Suppressor macrophage treated with lipopolysaccharide for 4 hours (primary cell): Measurements from ENCODE around the gene MTIF2.
"Not testable (repeated sequence)": the region's sequence is repeated elsewhere in the genome, so short reads cannot be mapped to it uniquely, and the experiment has no call there.

Experiments
- DNase-seq: peaks from one replicate; pipeline ENCODE4 v3.0.0-alpha.2; 2020

MTIF2 gene

DNA sequence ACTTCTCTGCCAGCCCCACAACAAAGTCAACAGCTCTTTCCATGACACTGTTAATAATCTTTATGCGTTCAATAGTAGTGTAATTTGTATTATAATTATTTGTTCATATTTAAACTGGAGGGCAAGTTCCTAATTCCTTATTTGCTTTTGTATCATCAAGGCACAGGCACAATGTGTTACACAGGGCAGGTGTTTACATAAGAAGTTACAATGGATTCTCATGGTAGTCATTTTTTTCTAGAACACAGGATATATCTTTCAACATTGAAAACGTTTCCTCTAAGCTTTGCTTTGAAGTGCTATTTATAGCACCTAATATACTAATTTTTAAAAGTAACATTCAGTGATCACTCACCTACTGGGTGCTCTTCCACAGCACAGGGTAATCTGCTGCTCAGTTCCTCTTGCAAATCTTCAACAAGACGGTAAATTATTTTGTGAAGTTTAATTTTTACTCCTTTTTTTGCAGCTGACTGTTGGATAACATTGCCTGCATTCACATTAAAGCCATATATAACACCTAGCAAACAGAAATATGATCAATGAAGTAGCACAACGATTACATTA, 29.3 kb downstream of the MTIF2 start:
- DNase-seq, result no peak

DNA sequence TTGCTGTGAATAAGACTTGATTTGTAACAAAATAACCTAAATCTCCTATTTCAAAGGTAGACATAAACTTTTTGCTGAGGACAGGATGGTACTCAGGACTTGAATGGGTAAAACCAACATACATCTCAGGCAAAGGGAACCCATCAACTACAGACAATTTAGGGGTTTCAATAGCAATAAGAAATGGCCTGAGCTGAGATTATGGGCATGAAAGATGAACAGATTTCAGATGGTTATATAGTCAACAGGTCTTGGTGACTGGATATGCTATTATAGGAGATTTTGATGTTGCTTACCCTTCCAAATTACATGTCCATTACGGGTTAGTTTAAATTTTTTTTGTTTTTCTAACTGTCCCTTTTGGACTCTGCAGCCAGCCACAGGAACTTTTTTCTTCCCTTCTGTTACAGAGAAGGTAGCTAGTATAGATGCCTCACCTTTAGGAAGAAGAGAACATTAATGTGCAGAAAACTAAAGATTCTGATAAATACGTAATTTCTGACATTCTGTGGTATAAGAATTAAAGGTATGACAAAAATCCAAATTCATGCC, 32.0 kb downstream of the MTIF2 start:
- no peak for DNase-seq

- DNase-seq, result no peak
Measured at GRCh38 chr2:55235724-55236538, 33.1 kb downstream of the MTIF2 start.

GRCh38 chr2:55233658-55233940, 35.4 kb downstream of the MTIF2 start:
- DNase-seq, result no peak

DNA sequence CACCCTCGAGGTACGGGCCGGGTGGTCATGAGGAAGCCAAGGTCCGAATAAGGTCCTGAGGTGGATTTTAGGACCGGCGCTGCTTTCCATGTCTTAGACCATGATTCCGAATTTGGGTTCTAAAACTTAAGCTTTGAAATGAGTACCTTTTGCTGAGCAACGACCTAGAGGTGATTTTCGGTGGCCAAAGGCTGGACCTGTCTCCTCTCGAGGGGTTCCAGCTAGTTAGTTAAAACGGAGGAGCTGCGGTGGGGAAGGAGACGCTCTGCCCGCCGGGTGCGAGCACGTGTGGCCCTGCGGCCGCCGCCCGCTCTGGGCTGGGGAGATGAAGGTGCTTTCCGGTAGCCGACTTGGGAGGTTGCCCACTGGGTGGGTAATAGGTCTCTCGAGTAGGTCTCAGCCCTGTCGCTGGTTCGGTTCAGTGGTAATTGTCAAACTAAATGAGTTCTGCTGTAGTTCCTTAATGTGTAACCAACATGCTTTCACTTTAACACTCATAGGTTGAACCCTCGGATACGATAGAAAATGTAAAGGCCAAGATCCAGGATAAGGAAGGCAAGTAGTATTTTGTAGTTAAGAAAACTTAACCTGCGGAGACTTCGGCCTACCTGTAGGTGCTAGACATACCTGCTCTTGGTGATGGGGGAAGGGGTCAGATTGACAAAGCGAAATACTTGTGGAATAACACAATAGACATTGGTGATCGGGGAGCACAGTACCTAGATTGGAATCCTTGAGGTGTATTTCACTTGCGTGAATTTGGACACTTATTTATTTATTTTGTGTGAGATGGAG, 36.0 kb downstream of the MTIF2 start:
- peak; percentile 42 for DNase-seq

DNA sequence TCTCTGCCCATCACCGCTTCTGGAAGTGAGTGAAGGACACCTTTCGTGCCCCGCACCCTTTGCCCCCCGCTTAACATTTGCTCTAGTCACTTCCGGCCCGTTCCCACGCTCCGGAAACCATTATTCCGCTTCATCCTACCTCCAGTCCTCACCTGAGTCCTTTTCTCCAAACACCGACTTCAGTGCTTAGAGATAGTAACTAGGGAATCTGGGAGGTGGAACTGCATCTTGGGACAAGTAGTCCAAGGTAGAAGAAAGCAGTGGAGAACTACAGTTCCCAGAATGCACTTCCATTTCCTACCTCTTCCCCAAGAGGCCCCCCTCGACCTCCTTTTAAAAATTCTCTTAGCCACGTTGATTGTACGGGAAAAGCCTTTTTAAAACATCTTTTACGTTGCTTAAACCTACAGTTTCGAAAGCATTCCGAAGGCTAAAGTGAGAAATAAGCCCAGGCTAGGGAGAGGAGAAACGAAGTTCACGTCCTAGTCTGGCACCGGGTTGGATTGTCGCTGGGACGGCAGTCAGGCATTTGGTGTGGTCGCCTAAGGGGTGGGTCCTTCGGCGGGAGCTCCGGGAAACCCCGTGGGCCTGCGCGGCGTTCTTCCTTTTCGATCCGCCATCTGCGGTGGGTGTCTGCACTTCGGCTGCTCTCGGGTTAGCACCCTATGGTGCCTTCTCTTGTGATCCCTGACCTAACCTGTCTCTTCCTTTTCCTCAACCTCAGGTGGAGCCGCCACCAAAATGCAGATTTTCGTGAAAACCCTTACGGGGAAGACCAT, 36.8 kb downstream of the MTIF2 start, which contains the start of the genes CLHC1 and RPS27A:
TSS of gene CLHC1 (minus strand) at position 210 of the 779 bp plus-strand sequence. CDS start 9,882 bp downstream, outside the sequence.
TSS of gene RPS27A (plus strand) at position 605 of the 779 bp plus-strand sequence. CDS start at position 742, 137 bp downstream.
- DNase-seq, result peak; percentile 91

GRCh38 chr2:55231546-55232083, 37.4 kb downstream of the MTIF2 start:
- DNase-seq, result peak; percentile 20

DNA sequence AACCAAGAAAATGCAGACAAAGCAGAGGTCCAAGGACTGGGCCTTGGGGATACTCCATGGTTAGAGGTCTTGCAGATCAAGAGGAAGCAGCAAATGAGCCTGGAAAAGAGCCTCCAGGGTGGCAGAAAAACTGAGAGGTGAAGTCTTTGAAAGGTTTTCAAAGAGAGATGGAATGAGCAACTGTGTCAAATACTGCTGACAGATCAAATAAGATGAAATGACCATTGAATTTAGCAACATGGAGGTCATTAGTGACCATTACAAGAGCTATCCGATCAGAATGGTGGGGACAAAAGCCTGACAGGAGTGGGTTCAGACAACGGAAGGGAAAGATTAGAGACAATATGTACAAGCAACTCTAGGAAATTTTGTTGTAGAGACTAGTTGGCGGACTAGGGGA, 38.5 kb downstream of the MTIF2 start:
- DNase-seq, result no peak

GRCh38 chr2:55229221-55229620, 39.8 kb downstream of the MTIF2 start:
- DNase-seq, result no peak

DNA sequence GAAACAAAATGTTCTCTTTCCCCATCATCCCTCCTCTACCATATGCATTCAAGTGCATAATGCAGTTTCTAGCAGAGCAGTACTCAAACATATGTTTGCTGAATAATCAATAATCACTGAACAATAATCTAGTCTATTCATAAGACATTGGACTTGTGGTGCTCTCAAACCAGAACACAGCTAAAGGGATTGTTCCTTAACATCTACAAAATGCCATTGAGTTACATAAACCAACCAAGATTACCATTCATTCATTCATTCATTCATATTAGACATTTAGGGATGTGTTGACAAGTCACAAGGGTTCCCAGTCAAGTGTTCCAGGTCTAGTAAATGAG, 40.8 kb downstream of the MTIF2 start:
- no peak for DNase-seq

DNA sequence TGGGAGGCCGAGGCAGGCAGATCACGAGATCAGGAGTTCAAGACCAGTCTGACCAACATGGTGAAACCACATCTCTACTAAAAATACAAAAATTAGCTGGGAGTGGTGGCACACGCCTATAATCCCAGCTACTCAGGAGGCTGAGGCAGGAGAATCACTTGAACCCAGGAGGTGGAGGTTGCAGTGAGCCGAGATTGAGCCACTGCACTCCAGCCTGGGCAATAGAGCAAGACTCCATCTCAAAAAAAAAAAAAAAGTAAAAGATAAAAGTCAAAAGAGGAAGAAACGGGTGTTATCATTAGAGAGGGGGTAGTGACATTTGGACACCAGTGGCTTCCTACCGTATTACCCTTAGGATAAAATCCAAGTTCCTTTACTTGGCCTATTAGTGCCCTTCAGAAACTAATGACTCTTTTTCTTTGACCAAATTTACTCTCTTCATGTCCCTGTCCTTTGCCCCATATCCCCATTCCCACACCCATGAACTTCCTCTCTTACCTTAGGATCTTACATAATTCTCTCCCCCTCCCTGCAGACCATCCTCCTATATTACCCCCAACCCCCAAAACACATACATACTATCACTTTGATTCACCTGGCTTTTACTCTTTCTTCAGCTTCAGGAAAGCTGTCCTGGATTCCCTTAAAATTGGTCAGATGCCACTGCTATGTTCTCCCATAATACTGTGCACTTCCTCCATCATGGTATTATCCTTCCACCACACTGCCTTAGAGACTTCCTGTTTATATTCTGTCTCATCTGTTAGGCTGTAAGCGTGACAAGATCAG, 41.4 kb downstream of the MTIF2 start:
- peak; percentile 56 for DNase-seq

GRCh38 chr2:55225481-55226020, 43.5 kb downstream of the MTIF2 start:
- DNase-seq, result no peak

- DNase-seq, result no peak
Measured at GRCh38 chr2:55224761-55225261, 44.2 kb downstream of the MTIF2 start.

DNA sequence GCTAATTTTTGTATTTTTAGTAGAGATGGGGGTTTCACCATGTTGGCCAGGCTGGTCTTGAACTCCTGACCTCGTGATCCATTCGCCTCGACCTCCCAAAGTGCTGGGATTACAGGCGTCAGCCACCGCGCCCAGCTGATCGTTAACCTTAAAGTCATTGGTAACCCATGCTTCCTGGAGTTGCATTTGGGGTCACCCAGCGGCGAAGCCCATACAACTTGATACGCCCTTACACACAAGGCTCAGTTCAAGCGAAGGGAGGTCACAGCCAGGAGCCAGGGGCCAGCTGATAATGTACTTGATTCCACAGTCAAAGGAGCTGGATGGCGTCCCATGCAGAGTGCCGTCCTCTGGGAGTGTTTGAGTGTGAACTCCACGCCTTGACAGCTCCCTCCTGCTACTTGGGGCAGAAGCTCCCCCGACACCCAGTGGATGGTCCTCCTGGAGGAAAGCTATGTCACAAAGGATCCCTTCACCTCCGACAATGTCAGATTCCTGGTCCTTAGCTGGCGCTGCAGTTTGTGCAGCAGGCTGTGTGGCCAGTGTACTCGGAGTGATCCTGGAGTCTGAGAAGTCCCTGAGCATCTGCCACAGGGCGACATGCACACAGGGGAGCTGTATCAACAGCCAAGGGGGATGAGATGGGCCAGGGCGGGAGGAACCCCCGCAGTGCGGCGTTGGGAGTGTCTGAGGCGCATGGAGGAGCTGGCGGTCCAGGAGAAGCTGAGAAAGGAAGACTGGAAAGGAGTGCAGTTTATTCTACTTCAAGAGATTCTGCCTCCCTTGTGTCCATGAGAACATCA, 44.9 kb downstream of the MTIF2 start:
- no peak for DNase-seq

DNA sequence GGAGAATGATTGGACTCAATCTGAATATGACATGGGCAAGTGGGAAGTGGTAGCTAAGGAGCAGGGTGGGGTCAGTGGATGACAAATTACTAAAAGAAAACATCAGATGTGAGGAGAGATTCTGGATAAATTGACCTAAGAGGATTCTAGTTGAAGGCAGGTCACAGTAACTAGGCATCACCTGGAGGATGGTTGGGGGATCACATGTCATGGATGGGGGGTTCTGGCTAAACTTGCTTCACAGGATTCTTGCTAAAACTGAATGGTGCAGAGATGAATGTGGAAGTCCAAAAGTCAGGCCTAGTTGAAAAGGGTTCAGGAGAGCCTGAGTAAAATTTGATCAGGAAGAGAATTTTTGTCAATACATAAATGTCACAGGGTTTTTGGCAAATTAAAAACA, 55.2 kb downstream of the MTIF2 start:
- DNase-seq, result no peak

DNA sequence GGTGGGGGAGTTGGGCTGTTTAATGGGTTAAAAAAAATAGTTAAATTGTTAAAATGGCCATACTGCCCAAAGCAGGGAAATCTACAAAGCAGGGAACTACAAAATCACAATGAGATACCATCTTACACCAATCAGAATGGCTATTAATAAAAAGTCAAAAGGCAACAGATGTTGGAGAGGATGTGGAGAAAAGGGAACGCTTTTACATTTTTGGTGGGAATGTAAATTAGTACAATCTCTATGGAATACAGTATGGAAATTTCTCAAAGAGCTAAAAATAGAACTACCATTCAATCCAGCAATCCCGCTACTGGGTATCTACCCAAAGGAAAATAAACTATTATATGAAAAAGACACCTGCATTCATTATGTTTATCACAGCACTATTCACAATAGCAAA, 64.1 kb downstream of the MTIF2 start:
- DNase-seq, result no peak

GRCh38 chr2:55204536-55204935, 64.5 kb downstream of the MTIF2 start:
- no peak for DNase-seq

DNA sequence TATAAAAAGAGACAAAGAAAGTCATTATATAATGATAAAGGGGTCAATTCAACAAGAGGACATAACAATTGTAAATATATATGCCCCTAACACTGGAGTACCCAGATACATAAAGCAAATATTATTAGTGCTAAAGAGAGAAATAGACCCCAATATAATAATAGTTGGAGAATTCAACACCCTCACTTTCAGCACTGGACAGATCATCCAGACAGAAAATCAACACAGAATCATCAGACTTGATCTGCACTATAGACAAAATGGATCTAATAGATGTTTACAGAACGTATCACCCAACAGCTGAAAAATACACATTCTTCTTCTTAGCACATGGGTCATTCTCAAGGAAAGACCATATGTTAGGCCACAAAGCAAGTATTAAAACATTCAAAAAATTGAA, 68.6 kb downstream of the MTIF2 start:
- no peak for DNase-seq

GRCh38 chr2:55196526-55196925, 72.5 kb downstream of the MTIF2 start:
- DNase-seq, result no peak

DNA sequence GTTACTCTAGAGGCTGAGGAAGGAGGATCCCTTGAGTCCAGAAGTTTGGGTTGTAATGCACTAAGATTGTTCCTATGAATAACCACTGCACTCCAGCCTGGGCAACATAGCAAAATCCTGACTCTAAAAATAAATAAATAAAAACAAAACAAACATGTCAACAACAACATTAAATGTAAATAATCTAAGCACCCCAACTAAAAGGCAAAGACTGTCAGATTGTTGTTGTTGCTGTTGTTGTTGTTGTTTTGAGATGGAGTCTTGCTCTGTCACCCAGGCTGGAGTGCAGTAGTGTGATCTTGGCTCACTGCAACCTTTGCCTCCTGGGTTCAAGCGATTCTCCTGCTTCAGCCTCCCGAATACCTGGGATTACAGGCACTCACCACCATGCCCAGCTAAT, 77.1 kb downstream of the MTIF2 start:
- not testable (repeated sequence) for DNase-seq
